ENCODE data around the gene GRN.
"Not testable (repeated sequence)": the region's sequence is repeated elsewhere in the genome, so short reads cannot be mapped to it uniquely, and the experiment has no call there.

The GRN gene

GRCh38 chr17:44383363-44383762 lies 38.3 kb downstream of the GRN start:
- no peak for DNase-seq (ENCODE audit: low spot score)

GRCh38 chr17:44383861-44384260 lies 38.8 kb downstream of the GRN start:
- DNase-seq (ENCODE audit: low spot score), result no peak

DNA sequence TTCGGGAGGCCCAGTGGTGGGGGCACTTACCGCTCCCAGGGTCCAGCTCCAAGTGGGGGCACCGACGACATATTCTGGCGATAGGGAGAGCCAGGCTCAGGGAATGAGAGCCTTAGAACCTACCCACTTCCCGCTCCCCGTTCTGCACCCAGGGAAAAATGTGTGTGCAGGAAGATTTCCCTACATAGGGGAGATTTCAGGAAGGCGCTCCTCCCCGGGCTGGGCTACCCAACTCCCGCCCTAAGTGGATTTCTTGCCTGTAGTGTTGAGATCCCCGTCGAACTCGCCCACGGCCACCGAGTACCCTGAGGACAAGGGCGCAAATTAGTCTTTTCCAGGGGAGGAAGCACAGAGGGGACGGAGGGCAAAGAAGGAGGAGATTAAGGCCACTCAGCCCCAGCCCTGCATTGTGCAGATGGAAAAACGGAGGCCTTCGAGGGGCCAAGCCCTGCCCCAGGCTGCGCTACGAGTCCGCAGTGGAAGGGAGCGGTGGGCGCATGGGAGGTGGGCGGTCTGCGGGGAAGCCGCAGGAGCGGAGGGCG lies 39.2 kb downstream of the GRN start:
- DNase-seq (ENCODE audit: low spot score), result no peak

GRCh38 chr17:44384823-44385286 lies 39.8 kb downstream of the GRN start:
- no peak for DNase-seq (ENCODE audit: low spot score)

DNA sequence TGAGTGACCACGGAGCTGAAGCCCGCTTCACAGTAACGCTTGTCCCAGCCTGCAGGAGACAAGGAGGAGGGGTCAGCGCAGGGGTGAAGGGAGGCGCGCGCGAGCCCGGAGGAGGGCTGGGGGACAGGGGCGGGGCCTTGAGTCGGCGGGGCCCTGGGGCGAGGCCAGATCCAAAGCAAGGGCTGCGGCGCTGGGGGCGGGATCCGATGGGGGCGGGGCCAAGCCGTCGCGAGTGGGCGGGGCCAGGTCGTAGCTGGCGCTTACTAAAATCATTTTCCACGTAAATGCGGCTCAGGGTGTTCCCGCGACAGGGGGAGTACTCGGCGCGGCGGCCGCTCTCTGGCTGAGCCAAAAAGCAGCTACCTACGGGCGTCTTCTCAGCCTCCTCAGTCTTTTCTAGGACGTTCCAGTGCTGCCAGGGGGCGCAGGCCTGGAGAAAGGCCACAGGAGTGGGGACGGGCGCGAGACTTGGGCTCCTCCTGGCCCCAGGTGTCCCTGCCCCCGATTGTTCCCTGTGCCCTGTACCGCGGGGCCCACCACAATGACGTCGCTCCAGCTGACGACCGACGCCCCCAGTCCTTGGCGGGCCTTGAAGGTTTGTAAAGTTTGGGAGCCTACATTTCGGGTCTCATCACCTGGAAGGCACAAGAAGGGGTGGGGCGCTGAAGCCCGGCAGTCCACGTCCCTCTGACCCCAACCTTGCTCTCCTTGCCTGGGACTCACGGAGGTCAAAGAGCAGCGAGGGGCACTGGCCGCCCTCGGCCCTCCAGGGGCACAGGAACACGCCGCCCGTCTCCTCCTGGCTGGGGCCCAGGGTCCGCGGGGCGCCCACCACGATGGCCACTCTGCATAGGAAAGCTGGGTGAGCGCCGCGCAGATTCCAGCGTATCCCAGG lies 40.4 kb downstream of the GRN start:
- DNase-seq (ENCODE audit: low spot score), result peak; percentile 88

GRCh38 chr17:44386182-44386525 lies 41.1 kb downstream of the GRN start:
- no peak for DNase-seq (ENCODE audit: low spot score)

GRCh38 chr17:44387804-44388203 lies 42.7 kb downstream of the GRN start:
- DNase-seq (ENCODE audit: low spot score), result peak; percentile 48

- no peak for DNase-seq (ENCODE audit: low spot score)
Measured at GRCh38 chr17:44389281-44389680, 44.2 kb downstream of the GRN start, which contains the start of gene ITGA2B. Gene ITGA2B, minus strand, starts transcription at chr17:44389649. Its CDS starts 176 bp downstream, at chr17:44389473.

DNA sequence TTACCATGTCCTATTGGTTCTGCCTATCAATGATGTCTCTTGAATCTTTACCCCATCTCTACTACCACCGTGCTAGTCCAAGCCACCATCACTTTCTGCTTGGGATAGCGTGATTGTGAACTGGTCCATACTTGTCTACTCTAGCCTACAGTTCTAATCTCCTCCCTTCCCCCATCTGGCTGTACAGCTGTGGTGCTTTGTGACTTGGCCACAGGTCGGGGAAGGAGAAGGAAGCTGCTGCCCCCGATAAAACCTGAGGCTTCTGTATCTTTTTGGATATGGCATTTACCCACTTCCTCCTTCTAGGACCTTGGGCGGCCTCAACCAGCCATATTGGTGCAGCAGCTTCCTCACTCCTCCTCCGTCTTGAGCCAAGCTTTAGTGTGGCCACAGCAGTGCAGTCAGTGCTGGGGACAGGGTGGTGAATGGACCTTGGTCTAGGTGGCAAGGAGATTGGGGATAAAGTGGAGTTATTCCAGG lies 44.7 kb downstream of the GRN start:
- peak; percentile 81 for DNase-seq (ENCODE audit: low spot score)

DNA sequence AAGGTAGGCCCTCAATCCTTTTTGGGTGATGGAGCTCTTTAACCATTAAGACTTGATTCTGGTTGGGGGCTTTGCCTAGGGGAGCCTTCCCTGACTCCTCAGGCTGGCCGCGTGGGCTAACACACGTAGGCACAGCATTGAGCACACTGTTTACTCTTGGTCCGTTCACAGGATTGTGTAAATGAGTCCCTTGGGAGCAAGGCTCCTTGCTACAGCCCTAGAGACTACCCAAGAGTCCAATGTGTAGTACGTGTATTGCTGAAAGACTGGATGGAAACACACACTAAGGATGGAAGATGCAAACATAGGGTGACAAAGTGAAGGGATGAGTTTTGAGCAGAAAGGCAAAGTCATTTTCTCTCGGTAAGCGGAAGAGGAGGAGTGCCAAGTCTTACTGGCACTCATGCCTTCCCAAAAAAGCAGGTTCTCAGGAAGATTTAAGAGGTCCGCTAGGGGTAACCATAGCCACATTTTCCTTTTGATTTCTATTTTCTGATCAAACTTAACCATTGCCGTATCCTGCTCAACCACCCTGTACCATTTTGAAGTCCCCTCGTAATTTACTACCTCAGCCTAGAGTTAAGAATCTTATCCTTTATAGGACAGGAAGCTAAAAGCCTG lies 45.3 kb downstream of the GRN start:
- DNase-seq (ENCODE audit: low spot score), result peak; percentile 48

- DNase-seq (ENCODE audit: low spot score), result not testable (repeated sequence)
Measured at GRCh38 chr17:44394112-44394511, 49.0 kb downstream of the GRN start.

- no peak for DNase-seq (ENCODE audit: low spot score)
Measured at GRCh38 chr17:44394833-44395232, 49.7 kb downstream of the GRN start.

DNA sequence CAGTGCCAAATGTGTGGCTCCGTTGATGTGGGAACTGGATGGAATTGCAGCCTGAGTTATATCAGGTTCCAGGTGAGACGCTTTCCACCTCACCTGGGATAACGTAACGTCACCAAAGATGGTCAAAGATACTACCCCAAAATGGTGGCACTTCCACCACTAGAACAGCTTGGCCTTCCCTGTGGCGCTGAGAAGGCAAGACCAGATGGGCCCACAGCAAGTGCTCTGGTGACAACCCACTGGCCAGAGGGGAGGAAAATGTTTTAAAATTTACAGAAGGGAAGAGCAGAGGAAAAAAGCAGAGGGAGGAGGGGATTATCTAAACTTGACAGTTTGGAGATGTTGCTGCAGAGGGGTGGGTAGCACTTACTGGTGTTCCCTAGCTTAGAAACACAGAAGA lies 51.8 kb downstream of the GRN start:
- no peak for DNase-seq (ENCODE audit: low spot score)

- no peak for DNase-seq (ENCODE audit: low spot score)
Measured at GRCh38 chr17:44397479-44398440, 52.7 kb downstream of the GRN start.

DNA sequence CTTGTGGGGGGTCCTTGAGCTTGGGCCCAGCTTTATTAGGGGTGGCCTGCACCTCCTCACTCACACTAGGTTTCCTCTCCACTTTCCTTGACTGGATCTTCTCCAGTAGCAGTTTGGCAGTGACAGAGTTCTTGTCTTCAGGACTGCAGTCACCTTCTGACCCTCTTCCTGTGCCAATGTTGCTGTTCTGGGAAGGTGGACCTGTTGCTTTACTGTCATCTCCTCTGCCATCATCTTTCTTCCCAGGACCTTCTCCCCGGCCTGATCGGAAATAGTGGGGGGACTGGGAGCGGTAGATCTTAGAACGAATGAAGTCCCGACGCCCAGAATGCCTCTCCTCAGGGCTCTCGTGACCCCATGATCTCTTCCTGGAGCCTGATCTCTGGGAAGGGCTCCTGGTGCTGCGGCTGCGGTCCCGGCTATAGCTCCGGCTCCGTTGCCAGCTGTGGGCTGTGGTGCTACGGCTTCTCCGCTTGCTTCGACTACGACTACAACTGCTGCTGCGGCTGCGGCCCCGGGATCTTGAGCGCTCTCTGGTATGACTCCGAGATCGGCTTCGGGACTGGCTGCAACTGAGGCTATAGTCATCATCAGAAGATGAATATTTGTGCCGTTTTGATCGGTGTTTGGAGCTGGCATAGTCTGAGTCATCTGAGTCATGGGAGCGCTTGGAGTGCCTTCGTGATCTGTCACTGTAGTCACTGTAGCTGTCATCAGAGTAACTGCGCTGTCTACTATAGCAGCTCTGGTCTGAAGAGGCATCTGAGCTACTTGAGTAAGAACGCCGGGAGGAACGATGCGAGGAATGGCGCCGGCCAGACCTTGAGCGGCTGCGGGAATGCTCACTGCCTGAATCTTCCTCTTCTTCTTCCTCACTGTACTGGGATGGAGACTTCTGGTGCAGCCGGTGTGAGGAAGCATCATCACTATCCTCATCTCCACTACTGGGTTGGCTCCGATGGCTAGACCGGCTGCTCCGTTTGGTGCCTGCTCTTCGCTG lies 53.9 kb downstream of the GRN start:
- DNase-seq (ENCODE audit: low spot score), result no peak

DNA sequence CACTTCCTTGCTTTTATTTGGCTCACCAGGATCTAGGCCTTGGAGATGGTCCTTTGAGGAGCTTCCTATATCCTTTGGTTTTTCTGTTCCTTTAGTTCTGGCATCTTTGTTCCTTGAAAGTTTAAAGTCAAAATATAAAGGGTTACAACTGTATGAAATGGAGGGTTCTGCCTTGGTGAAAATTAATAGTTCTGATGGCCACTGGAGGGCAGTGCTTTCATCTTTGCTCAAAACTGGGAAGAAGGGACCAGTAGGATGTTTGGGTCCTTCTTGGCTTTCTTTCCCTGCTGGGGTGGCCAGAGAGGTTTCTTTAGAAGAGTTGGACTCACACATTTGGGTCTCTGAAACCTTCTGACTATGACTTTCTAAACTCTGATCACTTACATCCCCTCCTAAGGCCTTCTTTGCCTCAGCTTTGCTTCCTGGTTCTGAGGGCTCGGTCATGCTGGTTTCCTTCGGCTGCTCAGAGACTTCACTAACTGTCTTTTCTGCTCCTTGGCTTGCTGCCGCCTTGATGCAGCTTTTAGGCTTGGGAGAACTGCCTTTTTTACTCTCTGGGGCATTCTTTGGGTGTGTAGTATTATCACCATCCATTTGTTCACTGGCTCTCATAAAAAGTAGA lies 55.2 kb downstream of the GRN start:
- peak; percentile 48 for DNase-seq (ENCODE audit: low spot score)

All from hematopoietic multipotent progenitor cell treated with erythropoietin and hydrocortisone succinate and interleukin-3 and kit ligand, for 15 days (in vitro differentiated cells).